Spleen (tissue), 7 donors: ENCODE measurements around the gene SLC6A1.

Experiments used
- POLR2A ChIP-seq, 3 donors: fragments of 450-650 bp; IDR thresholded peaks; one replicate each; pipeline ENCODE4 v1.5.1; 2017; ENCODE audit warnings: antibody characterized with exemption in 3 of 3, mild to moderate bottlenecking in 1 of 3
- TF ChIP-seq, protein P1 (sequence below), 11 experiments: fragments of 200-600 bp in 7 of 11; fragments of 450-650 bp in 4 of 11; sonication (generic) in 4 of 11; IDR thresholded peaks in 8 of 11; conservative IDR thresholded peaks in 3 of 11; 1 replicate in 7 of 11; 2 replicates in 4 of 11; pipeline versions ENCODE4 v1.4.0 to v1.8.0; 2016 to 2021; ENCODE audit warnings: antibody characterized with exemption in 11 of 11, inconsistent platforms in 4 of 11, mild to moderate bottlenecking in 1 of 11
- donor health status: DM: no; HTN: no; CAD: no; lungs with moderate emphysema.
- donor health status: DM: no; HTN: no; CAD: no.
- donor health status: DM: no; HTN: no; CAD: no.

DNA sequence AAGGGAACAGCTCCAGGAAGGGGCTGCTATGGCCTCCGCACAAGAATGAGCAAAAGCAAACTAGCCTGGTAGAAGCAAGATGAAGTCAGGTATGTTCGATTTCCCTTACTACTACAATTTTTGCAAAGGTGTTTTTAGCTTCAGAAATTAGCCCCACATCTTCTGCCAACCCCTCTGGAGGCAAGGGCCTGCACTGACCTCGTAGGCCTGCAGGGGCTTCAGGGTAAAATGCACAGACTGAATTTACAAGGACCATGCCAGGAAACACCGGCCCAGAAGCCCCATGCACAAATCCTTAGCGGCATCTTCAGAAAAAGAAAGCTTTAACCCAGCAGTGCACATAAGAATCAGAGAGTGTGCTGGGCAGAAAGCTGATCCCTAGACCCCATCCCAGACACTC, 53.0 kb downstream of the SLC6A1 start:
- TF ChIP-seq, protein P1, sequence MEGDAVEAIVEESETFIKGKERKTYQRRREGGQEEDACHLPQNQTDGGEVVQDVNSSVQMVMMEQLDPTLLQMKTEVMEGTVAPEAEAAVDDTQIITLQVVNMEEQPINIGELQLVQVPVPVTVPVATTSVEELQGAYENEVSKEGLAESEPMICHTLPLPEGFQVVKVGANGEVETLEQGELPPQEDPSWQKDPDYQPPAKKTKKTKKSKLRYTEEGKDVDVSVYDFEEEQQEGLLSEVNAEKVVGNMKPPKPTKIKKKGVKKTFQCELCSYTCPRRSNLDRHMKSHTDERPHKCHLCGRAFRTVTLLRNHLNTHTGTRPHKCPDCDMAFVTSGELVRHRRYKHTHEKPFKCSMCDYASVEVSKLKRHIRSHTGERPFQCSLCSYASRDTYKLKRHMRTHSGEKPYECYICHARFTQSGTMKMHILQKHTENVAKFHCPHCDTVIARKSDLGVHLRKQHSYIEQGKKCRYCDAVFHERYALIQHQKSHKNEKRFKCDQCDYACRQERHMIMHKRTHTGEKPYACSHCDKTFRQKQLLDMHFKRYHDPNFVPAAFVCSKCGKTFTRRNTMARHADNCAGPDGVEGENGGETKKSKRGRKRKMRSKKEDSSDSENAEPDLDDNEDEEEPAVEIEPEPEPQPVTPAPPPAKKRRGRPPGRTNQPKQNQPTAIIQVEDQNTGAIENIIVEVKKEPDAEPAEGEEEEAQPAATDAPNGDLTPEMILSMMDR (IDR thresholded peaks at IDR 0.05 in 8 of 11, conservative IDR thresholded peaks at IDR 0.05 in 3 of 11) = no peak
- no peak for TF ChIP-seq POLR2A (IDR thresholded peaks at IDR 0.05)
